Endothelial cell of umbilical vein (primary cell): ENCODE measurements around the gene ELMO1. TPM values are rescaled to one million over a fixed set of nuclear protein-coding genes. Genes with fewer than 3 reads are reported as not detected.
A peak's percentile ranks its signal among the peaks of the same experiment; 100 is the strongest.

Source experiments
- BruUV-seq: library from RNA; stranded (reverse); fragments of 400-500 nt; replicated peaks from 2 replicates; lab custom pipeline; 2021; lab: Mats Ljungman, UMichigan
- CTCF ChIA-PET: fragments of 300-600, 350-600 bp; sonication (Branson Sonifier 250); formaldehyde crosslinking; loops from one replicate; lab custom pipeline; 2021; ENCODE audit warnings: antibody characterized with exemption, inconsistent platforms; lab: Charles Lee
- POLR2A ChIA-PET: fragments of 300-600, 350-600 bp; sonication (Branson Sonifier 250); formaldehyde crosslinking; loops from one replicate; lab custom pipeline; 2021; ENCODE audit warnings: antibody characterized with exemption, inconsistent platforms; lab: Charles Lee
- DNase-seq: peaks from one replicate; pipeline ENCODE4 v3.0.0-alpha.2; 2011; ENCODE audit warnings: low read depth, low spot score
- FAIRE-seq: peaks from 2 replicates; lab custom pipeline; 2011; peaks lifted over from hg19 to GRCh38; lab: Jason Lieb, UNC
- H2AFZ ChIP-seq: 2 replicates; pipeline ENCODE4 v1.6.0; 2012; ENCODE audit warnings: low read depth, low read length, control low read depth, inconsistent platforms
- H3K27ac ChIP-seq: 2 replicates; pipeline ENCODE4 v1.5.1; 2011; ENCODE audit warnings: low read depth, mild to moderate bottlenecking, control low read depth, low read length, moderate library complexity; ENCODE audit not compliant: insufficient read depth
- H3K27me3 ChIP-seq, 2 experiments: 2 replicates each; pipeline versions ENCODE4 v1.6.0 to v1.6.1; 2011; ENCODE audit warnings: low read length in 2 of 2, mixed read lengths in 1 of 2; ENCODE audit not compliant: control insufficient read depth in 2 of 2, insufficient read depth in 2 of 2
- H3K36me3 ChIP-seq, 2 experiments: 2 replicates in 1 of 2; 3 replicates in 1 of 2; pipeline ENCODE4 v1.5.1; 2011; ENCODE audit warnings: low read length in 2 of 2, mild to moderate bottlenecking in 1 of 2, moderate library complexity in 1 of 2; ENCODE audit not compliant: control insufficient read depth in 2 of 2, insufficient read depth in 2 of 2; ENCODE audit errors: extremely low read depth in 1 of 2
- H3K4me1 ChIP-seq: 3 replicates; pipeline ENCODE4 v1.5.1; 2011; ENCODE audit warnings: mild to moderate bottlenecking, low read length; ENCODE audit not compliant: control insufficient read depth, insufficient read depth; ENCODE audit errors: extremely low read depth
- H3K4me2 ChIP-seq: 2 replicates; pipeline ENCODE4 v1.6.1; 2011; ENCODE audit warnings: low read length, control low read depth, mixed read lengths; ENCODE audit not compliant: insufficient read depth
- H3K4me3 ChIP-seq, 3 experiments: fragments of 200-600 bp in 1 of 3; sonication (generic), shearing (Covaris generic) in 1 of 3; replicated peaks in 1 of 3; 2 replicates each; pipeline ENCODE4 v1.5.1; 2011 to 2016; ENCODE audit warnings: control low read depth in 3 of 3, low read length in 3 of 3, mild to moderate bottlenecking in 2 of 3, inconsistent platforms in 1 of 3, low read depth in 1 of 3, moderate library complexity in 1 of 3; ENCODE audit not compliant: insufficient read depth in 1 of 3
- H3K79me2 ChIP-seq: 2 replicates; pipeline ENCODE4 v1.6.0; 2012; ENCODE audit warnings: low read length, inconsistent platforms; ENCODE audit not compliant: control insufficient read depth, insufficient read depth
- H3K9ac ChIP-seq: replicated peaks from 2 replicates; pipeline ENCODE3; 2011; ENCODE audit warnings: low read length, control low read depth; ENCODE audit not compliant: insufficient read depth; ENCODE audit errors: extremely low read depth
- H3K9me1 ChIP-seq: replicated peaks from 3 replicates; pipeline ENCODE4 v1.6.0; 2011; ENCODE audit warnings: mild to moderate bottlenecking, low read length; ENCODE audit not compliant: control insufficient read depth, insufficient read depth; ENCODE audit errors: extremely low read depth
- H3K9me3 ChIP-seq: replicated peaks from 2 replicates; pipeline ENCODE4 v1.5.1; 2012; ENCODE audit warnings: low read length, inconsistent platforms; ENCODE audit not compliant: control insufficient read depth, insufficient read depth
- H4K20me1 ChIP-seq: replicated peaks from 2 replicates; pipeline ENCODE3; 2011; ENCODE audit warnings: mild to moderate bottlenecking, low read length; ENCODE audit not compliant: control insufficient read depth, insufficient read depth; ENCODE audit errors: extremely low read depth
- CTCF ChIP-seq, 2 donors: IDR thresholded peaks; 1 replicate in 1 of 2; 2 replicates in 1 of 2; pipeline ENCODE4 v1.5.1; 2011; ENCODE audit warnings: low read length in 2 of 2, mild to moderate bottlenecking in 2 of 2, moderate library complexity in 2 of 2, control low read depth in 1 of 2, inconsistent platforms in 1 of 2, low read depth in 1 of 2; ENCODE audit not compliant: insufficient read depth in 1 of 2; ENCODE audit errors: extremely low read depth in 1 of 2
- EZH2 ChIP-seq: IDR thresholded peaks from 2 replicates; pipeline ENCODE4 v1.6.1; 2012; ENCODE audit warnings: borderline replicate concordance, low read depth, mild to moderate bottlenecking, moderate library complexity, low read length, inconsistent platforms; ENCODE audit not compliant: severe bottlenecking
- FOS ChIP-seq: IDR thresholded peaks from 2 replicates; pipeline ENCODE4 v1.6.1; 2011; ENCODE audit warnings: mild to moderate bottlenecking, low read length, moderate library complexity, borderline replicate concordance; ENCODE audit not compliant: insufficient read depth
- GATA2 ChIP-seq: IDR thresholded peaks from 2 replicates; pipeline ENCODE4 v1.7.0; 2011; ENCODE audit warnings: low read depth, mild to moderate bottlenecking, moderate library complexity, mixed read lengths, low read length; ENCODE audit not compliant: insufficient read length, insufficient read depth
- JUN ChIP-seq: IDR thresholded peaks from 2 replicates; pipeline ENCODE4 v1.6.1; 2011; ENCODE audit warnings: borderline replicate concordance, low read depth; ENCODE audit not compliant: insufficient read length, insufficient read depth
- MAX ChIP-seq: IDR thresholded peaks from 2 replicates; pipeline ENCODE4 v1.6.1; 2011; ENCODE audit not compliant: insufficient read depth, insufficient read length
- MYC ChIP-seq: IDR thresholded peaks from one replicate; pipeline ENCODE4 v1.6.1; 2011; ENCODE audit warnings: mild to moderate bottlenecking, low read depth, low read length
- POLR2A ChIP-seq: IDR thresholded peaks from 2 replicates; pipeline ENCODE4 v1.6.1; 2012; ENCODE audit warnings: low read depth, mild to moderate bottlenecking, control low read depth, low read length
- POLR2AphosphoS5 ChIP-seq: IDR thresholded peaks from 2 replicates; pipeline ENCODE4 v1.6.1; 2012; ENCODE audit warnings: low read depth, mild to moderate bottlenecking, control low read depth, low read length, moderate library complexity; ENCODE audit not compliant: insufficient read depth
- dilution Hi-C: fragments of 300-500 bp; cut with MboI; formaldehyde crosslinking; loops from one replicate; pipeline ENCODE4 v1.15.0; 2019; ENCODE audit warnings: low sequenced_read_pairs; ENCODE audit not compliant: extremely low pct_ligation_motif_present
- intact Hi-C: fragments of 100-400 bp; cut with micrococcal nuclease; formaldehyde crosslinking; loops from one replicate; pipeline ENCODE4 v1.10.0; 2022
- polyA plus RNA-seq, 4 experiments: library from polyadenylated mRNA; depleted of rRNA in 3 of 4; stranded (reverse) in 3 of 4; unstranded in 1 of 4; fragments of >200 nt; gene quantifications; 2 replicates each; pipeline versions ENCODE4 v1.2.1 to v1.2.3, GENCODE V29; 2011 to 2012; ENCODE audit warnings: missing spikeins in 1 of 4
- total RNA-seq: library from RNA; stranded (reverse); gene quantifications from 2 replicates; pipeline ENCODE4 v1.2.3, GENCODE V29; 2021

The ELMO1 gene
- total and polyA plus RNA-seq, 2 donors (not counting 3 experiments of a cell fraction or from before 2014, with no cell fraction given), result 17.0 to 30.6 TPM

DNA sequence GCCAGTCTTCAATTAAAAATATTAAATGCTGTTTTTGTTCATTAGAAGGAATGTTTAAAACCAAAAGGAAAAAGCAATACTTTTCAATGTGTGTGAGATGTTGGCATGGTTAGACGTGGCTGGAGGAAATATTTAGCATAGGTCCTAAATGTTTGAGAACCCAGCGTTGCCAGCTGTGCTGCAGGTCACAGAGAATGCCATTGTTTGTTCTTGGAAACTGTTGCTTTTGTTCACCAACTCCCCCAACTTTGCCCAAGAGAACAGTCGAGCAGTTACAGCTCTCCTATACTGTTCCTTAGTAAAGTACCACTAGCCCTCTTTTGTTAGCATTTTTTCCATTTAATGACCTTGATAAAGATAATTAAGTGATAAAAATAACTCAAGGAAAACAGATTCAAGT lies 44.5 kb upstream of the ELMO1 start:
- ChIA-PET POLR2A (no interaction called here), CTCF (interaction anchor here (1.0 to 2.3 kb wide), 5 partner anchors 11 to 285 kb away, joined by 3 to 8 read pairs (median 3); no protein-coding TSS in a partner anchor)
- dilution Hi-C loops (no loop called here), intact Hi-C loops (no loop called here)
- H3K9me1 ChIP-seq, result no peaks in the 10 kb centered on the region
- no peaks in the 10 kb centered on the region for H4K20me1 ChIP-seq
- no peak overlapping the region for H2AFZ ChIP-seq
- H3K4me3 ChIP-seq, result no peak overlapping the region
- peak; percentile 20 for DNase-seq
- TF ChIP-seq EZH2 (no peak), GATA2 (no peak), MAX (no peak), MYC (no peak), POLR2AphosphoS5 (no peak), POLR2A (no peak), FOS (no peak), JUN (no peak), CTCF (IDR thresholded peaks at IDR 0.05; ENCODE audit: extremely low read depth in 1 of 2, insufficient read depth in 1 of 2, low read depth in 1 of 2, low read length in 2 of 2) (no peak)
- no peaks in the 10 kb centered on the region for H3K4me1 ChIP-seq
- no peak overlapping the region for H3K9ac ChIP-seq
- no peak overlapping the region for H3K27ac ChIP-seq
- no peaks in the 10 kb centered on the region for H3K27me3 ChIP-seq
- no peak for FAIRE-seq
- no TSS peak for BruUV-seq
- H3K9me3 ChIP-seq, result no peaks in the 10 kb centered on the region
- no peaks in the 10 kb centered on the region for H3K36me3 ChIP-seq
- no peaks in the 10 kb centered on the region for H3K79me2 ChIP-seq
- H3K4me2 ChIP-seq, result no peak overlapping the region
